H9 (cell line): ENCODE results near the gene BACE2. TPM values are rescaled to one million over a fixed set of nuclear protein-coding genes. Genes with fewer than 3 reads are reported as not detected.

Experiments
- DNase-seq: peaks from one replicate; pipeline ENCODE4 v3.0.0-alpha.2; 2017
- H2AFZ ChIP-seq: one replicate; pipeline ENCODE4 v1.6.1; 2013; ENCODE audit warnings: mild to moderate bottlenecking, low read length, control low read depth, moderate library complexity
- H2AK5ac ChIP-seq: 2 replicates; pipeline ENCODE4 v1.6.1; 2013; ENCODE audit warnings: low read length, control low read depth, mixed read lengths; ENCODE audit not compliant: insufficient read length
- H2BK120ac ChIP-seq: one replicate; pipeline ENCODE4 v1.6.1; 2013; ENCODE audit warnings: low read depth, mild to moderate bottlenecking, low read length, control low read depth, inconsistent platforms; ENCODE audit not compliant: poor library complexity, severe bottlenecking
- H2BK12ac ChIP-seq: 2 replicates; pipeline ENCODE4 v1.6.1; 2013; ENCODE audit warnings: low read length, control low read depth, mixed read lengths, low read depth; ENCODE audit not compliant: insufficient read length
- H2BK15ac ChIP-seq: 2 replicates; pipeline ENCODE4 v1.6.1; 2013; ENCODE audit warnings: low read depth, low read length, control low read depth
- H2BK20ac ChIP-seq: one replicate; pipeline ENCODE4 v1.6.1; 2013; ENCODE audit warnings: low read depth, mild to moderate bottlenecking, low read length, control low read depth, inconsistent platforms; ENCODE audit not compliant: poor library complexity, severe bottlenecking
- H2BK5ac ChIP-seq: 2 replicates; pipeline ENCODE4 v1.6.1; 2013; ENCODE audit warnings: low read length, control low read depth, mixed read lengths; ENCODE audit not compliant: insufficient read length
- H3K14ac ChIP-seq: 2 replicates; pipeline ENCODE4 v1.6.1; 2013; ENCODE audit warnings: low read length, control low read depth; ENCODE audit not compliant: insufficient read depth
- H3K18ac ChIP-seq: 2 replicates; pipeline ENCODE4 v1.6.1; 2013; ENCODE audit warnings: low read depth, mild to moderate bottlenecking, mixed read lengths, low read length, control low read depth; ENCODE audit not compliant: insufficient read length
- H3K23ac ChIP-seq: 2 replicates; pipeline ENCODE4 v1.6.1; 2013; ENCODE audit warnings: low read length, control low read depth, mixed read lengths, low read depth; ENCODE audit not compliant: insufficient read length
- H3K23me2 ChIP-seq: 2 replicates; pipeline ENCODE4 v1.6.1; 2013; ENCODE audit warnings: low read depth, mild to moderate bottlenecking, mixed read lengths, low read length, control low read depth; ENCODE audit not compliant: insufficient read length, poor library complexity, severe bottlenecking
- H3K27ac ChIP-seq: 2 replicates; pipeline ENCODE4 v1.5.1; 2013; ENCODE audit warnings: low read length, control low read depth, mixed read lengths, low read depth; ENCODE audit not compliant: insufficient read length
- H3K27me3 ChIP-seq: 2 replicates; pipeline ENCODE4 v1.6.1; 2013; ENCODE audit warnings: low read length, control low read depth, inconsistent platforms; ENCODE audit not compliant: insufficient read depth
- H3K4ac ChIP-seq: 2 replicates; pipeline ENCODE4 v1.6.1; 2013; ENCODE audit warnings: low read depth, mild to moderate bottlenecking, control low read depth, inconsistent platforms, low read length, moderate library complexity
- H3K4me1 ChIP-seq: 2 replicates; pipeline ENCODE4 v1.6.1; 2013; ENCODE audit warnings: low read length, control low read depth, inconsistent platforms; ENCODE audit not compliant: insufficient read depth
- H3K4me2 ChIP-seq: 2 replicates; pipeline ENCODE4 v1.6.1; 2013; ENCODE audit warnings: low read length, control low read depth, mixed read lengths; ENCODE audit not compliant: insufficient read length, insufficient read depth
- H3K56ac ChIP-seq: 2 replicates; pipeline ENCODE4 v1.6.1; 2013; ENCODE audit warnings: low read depth, mild to moderate bottlenecking, mixed read lengths, low read length, control low read depth; ENCODE audit not compliant: insufficient read length
- H3K79me1 ChIP-seq: 2 replicates; pipeline ENCODE4 v1.6.1; 2013; ENCODE audit warnings: low read depth, mild to moderate bottlenecking, moderate library complexity, low read length, control low read depth, inconsistent platforms; ENCODE audit not compliant: insufficient read depth, poor library complexity, severe bottlenecking
- H3K79me2 ChIP-seq: 2 replicates; pipeline ENCODE4 v1.6.1; 2013; ENCODE audit warnings: low read length, control low read depth, inconsistent platforms; ENCODE audit not compliant: insufficient read depth
- H3K9ac ChIP-seq: 2 replicates; pipeline ENCODE4 v1.6.1; 2013; ENCODE audit warnings: low read length, control low read depth, mixed read lengths; ENCODE audit not compliant: insufficient read length; ENCODE audit errors: extremely low read depth
- H3K9me3 ChIP-seq: one replicate; pipeline ENCODE4 v1.6.1; 2013; ENCODE audit warnings: low read depth, low read length, inconsistent platforms; ENCODE audit not compliant: control insufficient read depth
- H3T11ph ChIP-seq: one replicate; pipeline ENCODE4 v1.6.1; 2013; ENCODE audit warnings: mild to moderate bottlenecking, low read length, control low read depth, inconsistent platforms
- H4K20me1 ChIP-seq: one replicate; pipeline ENCODE4 v1.6.1; 2013; ENCODE audit not compliant: control insufficient read depth, insufficient read length, insufficient read depth
- H4K5ac ChIP-seq: 2 replicates; pipeline ENCODE4 v1.6.1; 2013; ENCODE audit warnings: low read depth, mild to moderate bottlenecking, mixed read lengths, low read length, control low read depth; ENCODE audit not compliant: insufficient read length
- H4K8ac ChIP-seq: replicated peaks from 2 replicates; pipeline ENCODE4 v1.6.1; 2013; ENCODE audit warnings: low read length, control low read depth, mixed read lengths, low read depth; ENCODE audit not compliant: insufficient read length
- H4K91ac ChIP-seq: 2 replicates; pipeline ENCODE4 v1.6.1; 2013; ENCODE audit warnings: low read depth, mild to moderate bottlenecking, moderate library complexity, mixed read lengths, low read length, control low read depth; ENCODE audit not compliant: insufficient read length
- H3K27ac Mint-ChIP-seq, 3 experiments: 2 replicates in 2 of 3; 3 replicates in 1 of 3; pipeline ENCODE4 v1.8.0; 2020 to 2021; ENCODE audit warnings: mixed read lengths in 3 of 3, mild to moderate bottlenecking in 1 of 3, moderate library complexity in 1 of 3
- H3K27me3 Mint-ChIP-seq: 2 replicates; pipeline ENCODE4 v1.8.0; 2021; ENCODE audit warnings: low read depth, mild to moderate bottlenecking, moderate library complexity, mixed read lengths
- H3K36me3 Mint-ChIP-seq, 3 experiments: 2 replicates in 2 of 3; 3 replicates in 1 of 3; pipeline ENCODE4 v1.8.0; 2020 to 2021; ENCODE audit warnings: low read depth in 3 of 3, mixed read lengths in 3 of 3; ENCODE audit not compliant: insufficient read depth in 1 of 3
- H3K4me1 Mint-ChIP-seq, 2 experiments: 2 replicates each; pipeline ENCODE4 v1.8.0; 2020; ENCODE audit warnings: mixed read lengths in 2 of 2
- H3K4me3 Mint-ChIP-seq, 2 experiments: 2 replicates in 1 of 2; 3 replicates in 1 of 2; pipeline ENCODE4 v1.8.0; 2020 to 2021; ENCODE audit warnings: mild to moderate bottlenecking in 2 of 2, mixed read lengths in 2 of 2, moderate library complexity in 1 of 2
- H3K9me3 Mint-ChIP-seq, 2 experiments: 2 replicates in 1 of 2; 3 replicates in 1 of 2; pipeline ENCODE4 v1.8.0; 2020; ENCODE audit warnings: mild to moderate bottlenecking in 2 of 2, mixed read lengths in 2 of 2, moderate library complexity in 1 of 2
- CTCF ChIP-seq: fragments of 200-600 bp; sonication (generic); conservative IDR thresholded peaks from 3 replicates; pipeline ENCODE4 v1.8.0; 2021; ENCODE audit warnings: antibody characterized with exemption, mild to moderate bottlenecking
- WGBS: extraction: QIAGEN DNeasy Blood & Tissue Kit; methylation state at CpG from one replicate; pipeline ENCODE4 v1.1.7; 2013; ENCODE audit warnings: missing lambda C conversion rate, low lambda C conversion rate, mixed read lengths; ENCODE audit not compliant: insufficient read length; ENCODE audit errors: extremely low coverage; 5-methylcytosine and 5-hydroxymethylcytosine counted together
- total RNA-seq: library from RNA; stranded (reverse); gene quantifications from 2 replicates; pipeline ENCODE4 v1.2.1, GENCODE V29; 2021

Gene BACE2
- total RNA-seq, 1 experiment from 2014 or later = 8.0 TPM

- Histone ChIP-seq H3K4ac (no peak overlapping the region), H3K56ac (no peak overlapping the region), H3K9ac (no peak overlapping the region), H4K20me1 (no peaks in the 10 kb centered on the region), H3K27me3 (peaks cover 3% of the 10 kb centered on the region; the same call in 1 of the 2 replicates), H2BK120ac (no peak overlapping the region), H3K23me2 (peaks cover 6% of the 10 kb centered on the region), H3K79me1 (no peaks in the 10 kb centered on the region), H2BK12ac (no peak overlapping the region), H3K79me2 (no peaks in the 10 kb centered on the region), H2AFZ (no peak overlapping the region), H4K91ac (no peak overlapping the region), H2AK5ac (no peak overlapping the region), H4K5ac (no peak overlapping the region), H2BK15ac (no peak overlapping the region), H3K4me2 (no peak overlapping the region), H3T11ph (no peak overlapping the region), H3K27ac (no peak overlapping the region), H3K18ac (no peak overlapping the region), H2BK20ac (no peak overlapping the region), H3K14ac (no peak overlapping the region), H4K8ac (no peak overlapping the region), H3K23ac (no peak overlapping the region), H3K9me3 (no peaks in the 10 kb centered on the region), H3K4me1 (no peaks in the 10 kb centered on the region), H2BK5ac (no peak overlapping the region)
- no peak for DNase-seq
- Mint-ChIP-seq H3K27me3 (peaks cover 74% of the 10 kb centered on the region), H3K36me3 (no peaks in the 10 kb centered on the region; a peak in 2 of 7 replicates), H3K4me1 (peaks cover 3 to 6% of the 10 kb centered on the region in 2 experiments), H3K9me3 (no peaks in the 10 kb centered on the region), H3K27ac (no peak overlapping the region), H3K4me3 (no peak overlapping the region)
- no CpG with 5 or more reads among the region's 4 CpGs for WGBS
- no peak for TF ChIP-seq CTCF
Measured at GRCh38 chr21:41164052-41164451, 3.9 kb upstream of the BACE2 start.
